Activated T-cell treated with anti-CD3 and anti-CD28 coated beads, Interleukin-2, amount 50 U/mL, for 4 hours (primary cell): ENCODE measurements around the gene PIPOX. TPM values are rescaled to one million over a fixed set of nuclear protein-coding genes. Genes with fewer than 3 reads are reported as not detected.

Experiments used
- ATAC-seq, 2 donors: fragments of 200-7000 bp; cut with Tn5 transposase; one replicate each; pipeline ENCODE4 v1.10.0; 2021
- DNase-seq: peaks from one replicate; pipeline ENCODE4 v3.0.0-alpha.2; 2020
- H3K27me3 Mint-ChIP-seq: one replicate; pipeline ENCODE4 v1.8.0; 2021; ENCODE audit warnings: low read depth, mixed read lengths
- H3K36me3 Mint-ChIP-seq: one replicate; pipeline ENCODE4 v1.8.0; 2022; ENCODE audit warnings: mixed read lengths; ENCODE audit not compliant: insufficient read depth
- H3K4me1 Mint-ChIP-seq: one replicate; pipeline ENCODE4 v1.8.0; 2021; ENCODE audit warnings: low read depth, mixed read lengths
- H3K4me3 Mint-ChIP-seq: one replicate; pipeline ENCODE4 v1.8.0; 2021; ENCODE audit warnings: mild to moderate bottlenecking, moderate library complexity, mixed read lengths
- H3K9me3 Mint-ChIP-seq: one replicate; pipeline ENCODE4 v1.8.0; 2021; ENCODE audit warnings: mixed read lengths
- total RNA-seq, 3 donors: library from RNA; stranded (reverse); gene quantifications; one replicate each; pipeline ENCODE4 v1.2.1, GENCODE V29; 2021

Gene PIPOX
- total RNA-seq, 3 donors from 2014 or later: 1.2 to 1.7 (median 1.5) TPM

DNA sequence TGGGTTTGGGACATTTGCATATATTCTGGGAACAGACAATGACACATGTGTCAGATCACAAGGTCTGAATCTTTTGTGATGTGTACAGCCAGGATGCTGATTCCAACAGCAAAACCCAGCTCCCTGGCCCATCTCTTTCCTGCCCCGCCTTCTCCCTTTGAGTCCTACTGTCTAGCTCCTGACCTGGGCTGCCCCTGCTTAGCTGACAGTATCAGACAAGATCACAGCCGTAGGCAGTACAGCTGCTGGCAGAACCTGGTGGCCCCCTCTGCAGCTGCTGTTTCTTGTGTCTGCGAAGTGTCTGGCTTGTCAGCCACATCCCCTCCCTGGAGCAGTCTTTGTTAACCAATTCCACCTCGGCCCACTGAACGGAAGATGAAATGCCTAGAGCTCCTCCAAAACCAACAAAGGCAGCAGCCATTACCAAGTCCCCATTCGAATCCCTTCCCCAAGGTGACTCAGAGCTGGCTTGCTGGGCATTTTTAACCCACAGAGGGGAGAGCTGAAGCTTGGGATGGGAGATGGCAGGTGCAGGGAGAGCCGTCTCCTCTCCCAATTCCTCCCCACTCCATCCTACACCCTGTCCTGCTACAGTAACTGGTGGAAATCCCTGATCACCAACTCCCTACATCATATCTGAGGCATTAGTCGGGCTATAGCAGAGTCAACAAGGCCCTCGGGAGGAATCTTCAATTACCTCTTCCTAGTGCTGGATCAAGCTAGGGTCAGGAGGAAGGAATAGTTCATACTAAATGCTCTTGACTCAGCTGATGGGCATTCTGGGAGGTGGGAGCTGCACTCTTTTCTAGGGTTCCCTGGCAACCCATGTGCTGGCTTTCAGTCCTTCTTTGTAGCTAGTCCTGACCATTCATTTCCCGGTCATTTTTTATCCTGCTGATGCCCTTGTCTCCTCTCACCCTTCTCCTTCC, 5.8 kb downstream of the PIPOX start:
- ATAC-seq (no peak), DNase-seq (no peak)
- no peaks in the 10 kb centered on the region for H3K4me1 Mint-ChIP-seq
- peaks cover 15% of the 10 kb centered on the region for H3K27me3 Mint-ChIP-seq
- H3K4me3 Mint-ChIP-seq: no peak overlapping the region
- H3K36me3 Mint-ChIP-seq: no peaks in the 10 kb centered on the region
- no peaks in the 10 kb centered on the region for H3K9me3 Mint-ChIP-seq

- H3K4me1 Mint-ChIP-seq: no peaks in the 10 kb centered on the region
- no peak for DNase-seq
- H3K27me3 Mint-ChIP-seq: peaks cover 15% of the 10 kb centered on the region
- H3K4me3 Mint-ChIP-seq: no peak overlapping the region
- no peaks in the 10 kb centered on the region for H3K36me3 Mint-ChIP-seq
- no peaks in the 10 kb centered on the region for H3K9me3 Mint-ChIP-seq
- ATAC-seq: no peak
Observed at GRCh38 chr17:29049541-29050145, 6.7 kb downstream of the PIPOX start.

GRCh38 chr17:29050176-29050575, 7.2 kb downstream of the PIPOX start:
- H3K4me3 Mint-ChIP-seq: no peak overlapping the region
- H3K27me3 Mint-ChIP-seq: peaks cover 12% of the 10 kb centered on the region
- no peaks in the 10 kb centered on the region for H3K36me3 Mint-ChIP-seq
- ATAC-seq (no peak), DNase-seq (no peak)
- H3K4me1 Mint-ChIP-seq: no peaks in the 10 kb centered on the region
- no peaks in the 10 kb centered on the region for H3K9me3 Mint-ChIP-seq

DNA sequence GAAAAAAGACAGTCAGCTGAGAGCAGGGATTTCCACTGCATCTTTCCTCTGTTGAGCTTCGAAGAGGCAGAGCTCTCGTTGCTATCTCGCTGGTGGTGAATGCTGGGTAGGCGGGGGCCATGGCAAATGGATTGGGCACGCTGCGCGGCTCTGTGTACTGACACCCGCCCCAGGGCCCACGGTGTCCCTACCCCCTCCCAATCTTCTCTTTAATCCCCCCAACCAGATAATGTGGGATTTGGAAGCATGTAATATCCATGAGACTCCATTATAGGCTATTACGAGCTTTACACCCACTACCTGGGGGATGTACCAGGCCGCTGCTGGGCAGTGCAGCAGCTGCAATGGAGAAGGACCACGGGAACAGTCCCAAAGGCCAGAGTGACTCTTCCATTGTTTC, 8.3 kb downstream of the PIPOX start:
- ATAC-seq (no peak), DNase-seq (no peak)
- Mint-ChIP-seq H3K36me3 (no peaks in the 10 kb centered on the region), H3K9me3 (no peaks in the 10 kb centered on the region), H3K27me3 (peaks cover 10% of the 10 kb centered on the region), H3K4me3 (no peak overlapping the region), H3K4me1 (no peaks in the 10 kb centered on the region)

- DNase-seq (no peak), ATAC-seq (no peak)
- Mint-ChIP-seq H3K9me3 (no peaks in the 10 kb centered on the region), H3K27me3 (peaks cover 6% of the 10 kb centered on the region), H3K36me3 (no peaks in the 10 kb centered on the region), H3K4me3 (no peak overlapping the region), H3K4me1 (no peaks in the 10 kb centered on the region)
Observed at GRCh38 chr17:29051731-29052130, 8.8 kb downstream of the PIPOX start.

DNA sequence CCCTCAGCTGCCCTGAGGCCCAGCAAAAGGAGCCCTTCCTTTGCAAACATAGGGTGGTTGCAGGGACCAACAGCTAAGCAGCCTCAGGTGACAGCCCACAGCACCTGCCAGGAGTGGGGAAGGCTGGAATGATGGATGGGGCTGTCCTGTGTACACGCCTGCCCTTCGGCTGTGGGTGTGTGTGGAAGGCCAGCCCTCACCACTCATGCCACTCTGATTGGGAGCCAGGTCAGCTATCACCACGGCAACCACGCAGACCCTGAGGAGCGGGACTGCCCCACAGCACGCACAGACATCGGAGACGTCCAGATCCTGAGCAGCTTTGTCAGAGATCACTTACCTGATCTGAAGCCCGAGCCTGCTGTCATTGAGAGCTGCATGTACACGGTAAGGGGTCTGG, 11.9 kb downstream of the PIPOX start:
- H3K27me3 Mint-ChIP-seq: no peaks in the 10 kb centered on the region
- H3K36me3 Mint-ChIP-seq: no peaks in the 10 kb centered on the region
- no peak overlapping the region for H3K4me3 Mint-ChIP-seq
- no peaks in the 10 kb centered on the region for H3K9me3 Mint-ChIP-seq
- no peaks in the 10 kb centered on the region for H3K4me1 Mint-ChIP-seq
- ATAC-seq (no peak), DNase-seq (no peak)

- no peaks in the 10 kb centered on the region for H3K36me3 Mint-ChIP-seq
- H3K4me3 Mint-ChIP-seq: no peak overlapping the region
- no peak for ATAC-seq
- H3K4me1 Mint-ChIP-seq: no peaks in the 10 kb centered on the region
- H3K27me3 Mint-ChIP-seq: no peaks in the 10 kb centered on the region
- DNase-seq: no peak
- H3K9me3 Mint-ChIP-seq: no peaks in the 10 kb centered on the region
Observed at GRCh38 chr17:29057361-29057760, 14.4 kb downstream of the PIPOX start.

DNA sequence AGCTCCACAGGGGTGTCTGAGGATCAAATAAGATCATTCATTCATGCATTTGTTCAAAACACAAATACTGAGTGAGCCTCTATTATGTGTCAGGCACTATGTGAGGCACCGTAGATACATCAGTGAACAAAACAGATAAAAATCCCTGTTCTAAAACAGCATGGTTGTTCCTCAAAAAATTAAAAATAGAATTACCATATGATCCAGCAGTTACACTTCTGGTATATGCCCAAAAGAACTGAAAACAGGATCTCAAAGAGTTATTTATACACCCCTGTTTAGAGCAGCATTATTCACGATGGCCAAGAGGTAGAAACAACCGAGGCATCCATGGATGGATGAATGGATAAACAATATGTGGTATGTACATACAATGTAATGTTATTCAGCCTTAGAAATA, 15.4 kb downstream of the PIPOX start:
- Mint-ChIP-seq H3K9me3 (no peaks in the 10 kb centered on the region), H3K36me3 (no peaks in the 10 kb centered on the region), H3K4me3 (no peak overlapping the region), H3K27me3 (no peaks in the 10 kb centered on the region), H3K4me1 (no peaks in the 10 kb centered on the region)
- DNase-seq (no peak), ATAC-seq (no peak)

GRCh38 chr17:29059281-29059680, 16.3 kb downstream of the PIPOX start:
- H3K4me1 Mint-ChIP-seq: no peaks in the 10 kb centered on the region
- H3K9me3 Mint-ChIP-seq: no peaks in the 10 kb centered on the region
- no peaks in the 10 kb centered on the region for H3K36me3 Mint-ChIP-seq
- H3K4me3 Mint-ChIP-seq: no peak overlapping the region
- DNase-seq (no peak), ATAC-seq (no peak)
- no peaks in the 10 kb centered on the region for H3K27me3 Mint-ChIP-seq

DNA sequence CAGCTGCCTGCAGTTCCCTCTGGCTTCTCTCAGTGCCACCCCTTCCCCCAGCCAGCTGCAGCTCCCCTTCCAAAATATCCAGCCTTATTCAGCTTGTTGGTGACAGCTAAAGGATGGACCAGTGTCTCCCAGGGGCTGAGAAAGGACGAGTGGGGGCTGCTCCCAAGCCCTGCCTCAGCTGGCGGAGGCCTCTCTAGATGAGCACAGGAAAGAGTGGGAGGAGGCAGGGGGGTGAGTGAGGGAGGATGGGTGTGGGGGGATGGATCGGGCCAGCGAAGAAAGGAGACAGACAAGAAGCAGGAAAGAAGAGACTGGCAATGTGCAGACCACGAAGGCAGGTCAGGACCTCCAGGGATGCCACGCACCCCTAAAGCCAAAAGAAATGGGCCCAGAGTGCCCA, 17.5 kb downstream of the PIPOX start:
- no peaks in the 10 kb centered on the region for H3K9me3 Mint-ChIP-seq
- no peak for ATAC-seq
- no peaks in the 10 kb centered on the region for H3K4me1 Mint-ChIP-seq
- H3K27me3 Mint-ChIP-seq: no peaks in the 10 kb centered on the region
- H3K36me3 Mint-ChIP-seq: no peaks in the 10 kb centered on the region
- no peak for DNase-seq
- no peak overlapping the region for H3K4me3 Mint-ChIP-seq

- Mint-ChIP-seq H3K4me1 (no peaks in the 10 kb centered on the region), H3K36me3 (no peaks in the 10 kb centered on the region), H3K4me3 (no peak overlapping the region), H3K9me3 (no peaks in the 10 kb centered on the region), H3K27me3 (no peaks in the 10 kb centered on the region)
- ATAC-seq (no peak), DNase-seq (no peak)
Observed at GRCh38 chr17:29061036-29061435, 18.1 kb downstream of the PIPOX start.

GRCh38 chr17:29062215-29062614, 19.3 kb downstream of the PIPOX start:
- Mint-ChIP-seq H3K36me3 (no peaks in the 10 kb centered on the region), H3K9me3 (no peaks in the 10 kb centered on the region), H3K27me3 (peaks cover 2% of the 10 kb centered on the region), H3K4me1 (no peaks in the 10 kb centered on the region), H3K4me3 (no peak overlapping the region)
- ATAC-seq (no peak), DNase-seq (no peak)

GRCh38 chr17:29063992-29064391, 21.1 kb downstream of the PIPOX start:
- Mint-ChIP-seq H3K4me1 (no peaks in the 10 kb centered on the region), H3K27me3 (peaks cover 2% of the 10 kb centered on the region), H3K9me3 (no peaks in the 10 kb centered on the region), H3K4me3 (no peak overlapping the region), H3K36me3 (no peaks in the 10 kb centered on the region)
- no peak for ATAC-seq
- no peak for DNase-seq

- no peaks in the 10 kb centered on the region for H3K9me3 Mint-ChIP-seq
- no peaks in the 10 kb centered on the region for H3K4me1 Mint-ChIP-seq
- H3K36me3 Mint-ChIP-seq: no peaks in the 10 kb centered on the region
- DNase-seq: no peak
- no peak overlapping the region for H3K4me3 Mint-ChIP-seq
- ATAC-seq: no peak
- peaks cover 2% of the 10 kb centered on the region for H3K27me3 Mint-ChIP-seq
Observed at GRCh38 chr17:29066047-29066446, 23.1 kb downstream of the PIPOX start.

DNA sequence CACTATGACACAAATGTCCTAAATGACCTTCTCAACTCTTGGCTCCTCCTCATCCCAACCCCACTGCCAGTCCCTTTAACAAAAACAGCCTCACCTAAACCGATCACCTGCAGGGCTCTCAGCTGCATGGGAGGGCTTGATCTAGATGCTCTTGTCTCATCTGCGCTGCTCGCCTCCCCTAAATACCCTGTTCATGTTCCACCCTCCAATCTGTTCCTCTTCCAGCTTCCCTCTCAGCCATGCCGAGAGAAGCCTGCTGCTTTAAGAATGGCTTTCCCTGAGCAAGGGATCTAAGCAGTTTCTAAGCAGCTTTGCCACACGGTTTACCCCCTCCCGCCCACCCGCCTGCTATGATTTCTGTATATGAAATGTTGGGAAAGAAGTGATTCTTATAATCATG, 23.7 kb downstream of the PIPOX start:
- Mint-ChIP-seq H3K27me3 (peaks cover 2% of the 10 kb centered on the region), H3K36me3 (no peaks in the 10 kb centered on the region), H3K4me3 (no peak overlapping the region), H3K4me1 (no peaks in the 10 kb centered on the region), H3K9me3 (no peaks in the 10 kb centered on the region)
- DNase-seq (no peak), ATAC-seq (no peak)
